Activated CD8-positive, alpha-beta memory T cell treated with anti-CD3 and anti-CD28 coated beads for 4 hours (primary cell): Measurements from ENCODE around the gene LAMA3.

Experiments used
- DNase-seq, 2 donors: peaks; one replicate each; pipeline ENCODE4 v3.0.0-alpha.2; 2020; ENCODE audit warnings: low read depth in 2 of 2

LAMA3 gene

GRCh38 chr18:23689031-23689615 is at the start of gene LAMA3:
LAMA3 (plus strand) TSS chr18:23689453; CDS start chr18:23689684, 231 bp downstream.
- DNase-seq, result no peak

- no peak for DNase-seq
Measured at GRCh38 chr18:23640052-23640451, 49.2 kb upstream of the LAMA3 start.

- DNase-seq, result no peak
Measured at GRCh38 chr18:23641143-23641720, 48.0 kb upstream of the LAMA3 start.

GRCh38 chr18:23641937-23642666 is 47.2 kb upstream of the LAMA3 start:
- no peak for DNase-seq

GRCh38 chr18:23643815-23644490 is 45.3 kb upstream of the LAMA3 start:
- DNase-seq, result no peak

- DNase-seq, result no peak
Measured at GRCh38 chr18:23645568-23646175, 43.6 kb upstream of the LAMA3 start.

- DNase-seq, result no peak
Measured at GRCh38 chr18:23646282-23646681, 43.0 kb upstream of the LAMA3 start.

GRCh38 chr18:23648456-23648855 is 40.8 kb upstream of the LAMA3 start:
- no peak for DNase-seq

GRCh38 chr18:23648940-23649607 is 40.2 kb upstream of the LAMA3 start:
- DNase-seq, result no peak

GRCh38 chr18:23650968-23651927 is 38.0 kb upstream of the LAMA3 start:
- DNase-seq, result no peak

- DNase-seq, result no peak
Measured at GRCh38 chr18:23652232-23652631, 37.0 kb upstream of the LAMA3 start.

- DNase-seq, result no peak
Measured at GRCh38 chr18:23658285-23658684, 31.0 kb upstream of the LAMA3 start.

GRCh38 chr18:23661735-23662308 is 27.4 kb upstream of the LAMA3 start:
- DNase-seq, result no peak

GRCh38 chr18:23662309-23663263 is 26.7 kb upstream of the LAMA3 start, which contains the start of gene ANKRD29:
ANKRD29 (minus strand) TSS chr18:23662911; CDS start chr18:23662730, 181 bp downstream.
- no peak for DNase-seq

GRCh38 chr18:23664674-23665073 is 24.6 kb upstream of the LAMA3 start:
- DNase-seq, result no peak

GRCh38 chr18:23667114-23667513 is 22.1 kb upstream of the LAMA3 start:
- no peak for DNase-seq

GRCh38 chr18:23668731-23669130 is 20.5 kb upstream of the LAMA3 start:
- no peak for DNase-seq

GRCh38 chr18:23669202-23669766 is 20.0 kb upstream of the LAMA3 start:
- no peak for DNase-seq
